ENCODE results near the gene CDKN1B.

Gene CDKN1B

GRCh38 chr12:12715128-12715458 lies 2.1 kb upstream of the CDKN1B start:
- DNase-seq (ENCODE audit: low read depth in 1 of 2, low spot score in 1 of 2): no peak
- no peak overlapping the region for H3K4me3 ChIP-seq (replicated peaks; ENCODE audit: insufficient read depth, low read length)
- no peaks in the 10 kb centered on the region for H3K27me3 ChIP-seq (ENCODE audit: insufficient read depth, poor library complexity, severe bottlenecking)
- TF ChIP-seq SPI1 (IDR thresholded peaks at IDR 0.05; ENCODE audit: borderline replicate concordance, low read depth) (no peak), GABPA (IDR thresholded peaks at IDR 0.05; ENCODE audit: low read depth) (no peak), REST (IDR thresholded peaks at IDR 0.05; ENCODE audit: insufficient replicate concordance, low read depth) (no peak), POLR2AphosphoS5 (IDR thresholded peaks at IDR 0.05; ENCODE audit: low read depth) (no peak)
- TF ChIP-seq, protein P1, sequence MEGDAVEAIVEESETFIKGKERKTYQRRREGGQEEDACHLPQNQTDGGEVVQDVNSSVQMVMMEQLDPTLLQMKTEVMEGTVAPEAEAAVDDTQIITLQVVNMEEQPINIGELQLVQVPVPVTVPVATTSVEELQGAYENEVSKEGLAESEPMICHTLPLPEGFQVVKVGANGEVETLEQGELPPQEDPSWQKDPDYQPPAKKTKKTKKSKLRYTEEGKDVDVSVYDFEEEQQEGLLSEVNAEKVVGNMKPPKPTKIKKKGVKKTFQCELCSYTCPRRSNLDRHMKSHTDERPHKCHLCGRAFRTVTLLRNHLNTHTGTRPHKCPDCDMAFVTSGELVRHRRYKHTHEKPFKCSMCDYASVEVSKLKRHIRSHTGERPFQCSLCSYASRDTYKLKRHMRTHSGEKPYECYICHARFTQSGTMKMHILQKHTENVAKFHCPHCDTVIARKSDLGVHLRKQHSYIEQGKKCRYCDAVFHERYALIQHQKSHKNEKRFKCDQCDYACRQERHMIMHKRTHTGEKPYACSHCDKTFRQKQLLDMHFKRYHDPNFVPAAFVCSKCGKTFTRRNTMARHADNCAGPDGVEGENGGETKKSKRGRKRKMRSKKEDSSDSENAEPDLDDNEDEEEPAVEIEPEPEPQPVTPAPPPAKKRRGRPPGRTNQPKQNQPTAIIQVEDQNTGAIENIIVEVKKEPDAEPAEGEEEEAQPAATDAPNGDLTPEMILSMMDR (IDR thresholded peaks at IDR 0.05; ENCODE audit: insufficient read depth, low read length): no peak
- peak overlapping the region; percentile 100 for H3K27ac ChIP-seq (replicated peaks)

DNA sequence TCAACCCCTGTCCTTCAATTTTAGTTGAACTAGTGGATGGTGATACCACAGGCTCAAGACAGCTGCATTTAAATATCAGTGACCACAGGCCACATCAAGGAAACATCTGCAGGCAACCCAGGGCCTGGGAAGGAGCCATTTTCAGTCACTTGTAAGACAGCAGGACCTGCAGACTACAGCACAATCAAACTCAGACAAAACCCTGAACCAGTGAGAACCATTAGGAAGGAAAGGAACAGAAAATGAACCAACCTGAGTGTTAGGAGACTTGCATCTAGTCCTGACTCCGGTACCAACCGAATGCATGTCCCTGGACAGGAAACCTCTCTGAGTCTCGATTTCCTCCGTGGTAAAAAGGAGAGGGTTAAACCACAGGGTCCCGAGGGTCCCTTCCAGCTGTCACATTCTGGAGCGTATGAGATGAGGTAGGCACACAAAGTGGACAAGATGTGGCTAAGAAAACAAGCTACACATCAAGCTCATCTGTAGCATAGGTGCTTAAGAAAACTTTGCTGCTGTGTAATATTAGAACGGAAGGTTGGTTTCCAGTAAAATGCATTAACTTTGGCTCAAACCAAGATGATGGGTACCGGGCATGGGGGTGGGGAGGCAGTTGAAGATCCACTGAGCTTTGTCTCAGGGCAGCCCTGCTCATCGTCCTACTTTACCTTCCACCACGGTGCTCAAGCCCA lies 1.6 kb upstream of the CDKN1B start:
- Histone ChIP-seq H3K4me3 (replicated peaks; ENCODE audit: insufficient read depth, low read length) (no peak overlapping the region), H3K27me3 (ENCODE audit: insufficient read depth, poor library complexity, severe bottlenecking) (no peaks in the 10 kb centered on the region), H3K27ac (replicated peaks) (peak overlapping the region; percentile 100)
- peak in 1 of 2 experiments; percentile 58 for DNase-seq (ENCODE audit: low read depth in 1 of 2, low spot score in 1 of 2)
- TF ChIP-seq, protein P1 (IDR thresholded peaks at IDR 0.05; ENCODE audit: insufficient read depth, low read length): no peak
- TF ChIP-seq REST (IDR thresholded peaks at IDR 0.05; ENCODE audit: insufficient replicate concordance, low read depth) (no peak), POLR2AphosphoS5 (IDR thresholded peaks at IDR 0.05; ENCODE audit: low read depth) (peak; percentile 61; the same call in 1 of the 2 replicates)

DNA sequence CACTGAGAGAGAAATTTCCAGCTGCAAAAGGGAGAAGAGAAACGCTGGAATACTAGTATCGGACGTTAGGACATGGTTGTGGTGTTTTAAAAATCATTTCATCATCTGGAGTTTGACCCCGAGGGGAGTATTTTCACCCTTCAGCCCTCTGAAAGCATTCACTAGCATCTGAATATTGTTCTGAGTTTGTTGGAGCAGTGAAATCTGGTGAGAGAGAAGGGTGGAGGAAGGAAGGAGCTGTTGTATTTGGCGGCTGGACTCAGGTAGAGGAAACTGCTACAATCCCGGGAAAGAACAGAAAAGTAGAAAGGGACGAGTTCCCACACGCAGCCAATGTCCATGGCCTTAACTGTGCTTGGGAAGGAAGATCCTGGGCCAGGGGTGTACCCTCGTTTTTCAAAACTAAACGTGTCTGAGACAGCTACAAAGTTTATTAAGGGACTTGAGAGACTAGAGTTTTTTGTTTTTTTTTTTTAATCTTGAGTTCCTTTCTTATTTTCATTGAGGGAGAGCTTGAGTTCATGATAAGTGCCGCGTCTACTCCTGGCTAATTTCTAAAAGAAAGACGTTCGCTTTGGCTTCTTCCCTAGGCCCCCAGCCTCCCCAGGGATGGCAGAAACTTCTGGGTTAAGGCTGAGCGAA lies 896 bp upstream of the CDKN1B start:
- Histone ChIP-seq H3K27me3 (ENCODE audit: insufficient read depth, poor library complexity, severe bottlenecking) (no peaks in the 10 kb centered on the region), H3K4me3 (replicated peaks; ENCODE audit: insufficient read depth, low read length) (peak overlapping the region; percentile 50), H3K27ac (replicated peaks) (peak overlapping the region; percentile 100)
- peak; percentile 7; the same call in 1 of the 2 replicates for TF ChIP-seq POLR2AphosphoS5 (IDR thresholded peaks at IDR 0.05; ENCODE audit: low read depth)
- no peak for TF ChIP-seq SPI1 (IDR thresholded peaks at IDR 0.05; ENCODE audit: borderline replicate concordance, low read depth)
- TF ChIP-seq, protein P1 (IDR thresholded peaks at IDR 0.05; ENCODE audit: insufficient read depth, low read length): no peak
- DNase-seq (ENCODE audit: low read depth in 1 of 2, low spot score in 1 of 2): no peak
